Measurements from ENCODE around the gene ERC2. TPM values are rescaled to one million over a fixed set of nuclear protein-coding genes. Genes with fewer than 3 reads are reported as not detected.

Gene ERC2
- total and polyA plus RNA-seq, 2 of the 13 experiments (the other 11 are each of a cell fraction or from before 2014, with no cell fraction given) = 0.16 to 0.22 TPM

DNA sequence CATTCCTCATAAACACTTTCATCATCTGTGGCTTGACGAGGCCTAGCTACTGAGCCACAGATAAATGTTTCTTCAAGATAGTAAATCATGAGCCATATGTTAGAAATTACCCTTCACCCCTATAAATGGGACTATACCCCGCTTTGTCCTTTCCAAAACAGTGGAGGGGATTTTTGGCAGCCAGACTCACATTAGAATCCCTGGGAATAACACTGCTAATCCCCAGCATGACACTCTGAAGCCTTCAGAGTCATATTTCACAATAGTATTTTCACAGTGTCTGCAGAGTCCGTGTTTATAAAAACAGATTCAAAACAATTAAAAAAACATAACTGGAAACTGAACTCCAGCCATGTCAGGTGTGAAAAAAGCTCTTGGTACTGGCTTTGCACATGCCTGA, 271.6 kb downstream of the ERC2 start (continued):
- TF ChIP-seq SRSF1 (optimal IDR thresholded peaks at IDR 0.05; ENCODE audit: low read depth, low read length) = no peak
- TF ChIP-seq SOX6 (IDR thresholded peaks at IDR 0.05) = no peak
- TF ChIP-seq SOX6 (CRISPR knock-in tag; IDR thresholded peaks at IDR 0.05) = no peak

DNA sequence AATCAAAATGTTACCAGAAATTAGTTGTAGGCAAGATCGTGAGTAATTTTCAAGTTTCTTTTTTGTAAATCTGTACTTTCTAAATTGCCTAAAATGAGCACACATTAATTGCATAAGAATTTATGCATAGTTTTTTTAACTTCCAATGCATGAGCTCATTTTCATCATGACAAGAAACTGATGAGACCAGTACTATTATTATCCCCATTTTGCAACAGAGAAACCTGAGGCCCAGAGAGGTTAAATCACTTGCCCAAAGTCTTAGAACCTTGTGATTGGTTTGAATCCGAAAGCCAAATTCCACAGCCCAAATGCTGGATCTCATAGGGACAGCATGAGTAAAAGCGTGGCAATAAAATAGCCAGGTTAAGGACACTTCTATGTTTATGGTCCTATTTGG, 274.7 kb downstream of the ERC2 start:
- Histone ChIP-seq H3K27ac (ENCODE audit: extremely low read length, insufficient read depth, low read length) (no peak overlapping the region), H4K20me1 (ENCODE audit: insufficient read depth, low read length) (no peaks in the 10 kb centered on the region), H2AFZ (ENCODE audit: low read length) (no peak overlapping the region), H3K79me2 (ENCODE audit: insufficient read depth, low read length) (no peaks in the 10 kb centered on the region), H3K9ac (ENCODE audit: insufficient read depth, low read depth, low read length) (no peak overlapping the region), H3K4me3 (replicated peaks in 1 of 3; ENCODE audit: insufficient read depth in 1 of 3, low read depth in 2 of 3, low read length in 3 of 3) (no peak overlapping the region), H3K27me3 (ENCODE audit: control insufficient read depth in 1 of 2, insufficient read depth in 2 of 2, low read length in 2 of 2) (no peaks in the 10 kb centered on the region), H3K9me3 (ENCODE audit: low read length) (no peaks in the 10 kb centered on the region), H3K36me3 (replicated peaks in 1 of 2; ENCODE audit: control insufficient read depth in 1 of 2, insufficient read depth in 2 of 2, low read length in 2 of 2) (no peaks in the 10 kb centered on the region), H3K4me1 (ENCODE audit: insufficient read depth, low read length) (no peaks in the 10 kb centered on the region), H3K4me2 (ENCODE audit: low read depth, low read length) (no peak overlapping the region)
- WGBS (ENCODE audit: low lambda C conversion rate) = 20% methylated on average over 3 of the region's 3 CpGs
- no TSS peak for BruUV-seq (replicated peaks)
- ChIA-PET POLR2A (no interaction called here), CTCF (ENCODE audit: low intra/inter-chr PET ratio, low total read pairs) (no interaction called here)
- no peak for ATAC-seq
- intact Hi-C loops (cut with micrococcal nuclease; ENCODE audit: unreplicated experiment) = no loop called here
- in situ Hi-C loops (cut with HindIII; ENCODE audit: extremely low pct_ligation_motif_present, low pct_unique_long_range_greater_than_20kb) = no loop called here
- no peak for FAIRE-seq
- no peak for DNase-seq (ENCODE audit: low spot score)
- TF ChIP-seq ZFP36 (IDR thresholded peaks at IDR 0.05; ENCODE audit: borderline replicate concordance, low read depth, low read length, partially characterized antibody) (no peak), FIP1L1 (IDR thresholded peaks at IDR 0.05; ENCODE audit: borderline replicate concordance, insufficient read depth, low read depth, low read length) (no peak)
- TF ChIP-seq, protein P1, sequence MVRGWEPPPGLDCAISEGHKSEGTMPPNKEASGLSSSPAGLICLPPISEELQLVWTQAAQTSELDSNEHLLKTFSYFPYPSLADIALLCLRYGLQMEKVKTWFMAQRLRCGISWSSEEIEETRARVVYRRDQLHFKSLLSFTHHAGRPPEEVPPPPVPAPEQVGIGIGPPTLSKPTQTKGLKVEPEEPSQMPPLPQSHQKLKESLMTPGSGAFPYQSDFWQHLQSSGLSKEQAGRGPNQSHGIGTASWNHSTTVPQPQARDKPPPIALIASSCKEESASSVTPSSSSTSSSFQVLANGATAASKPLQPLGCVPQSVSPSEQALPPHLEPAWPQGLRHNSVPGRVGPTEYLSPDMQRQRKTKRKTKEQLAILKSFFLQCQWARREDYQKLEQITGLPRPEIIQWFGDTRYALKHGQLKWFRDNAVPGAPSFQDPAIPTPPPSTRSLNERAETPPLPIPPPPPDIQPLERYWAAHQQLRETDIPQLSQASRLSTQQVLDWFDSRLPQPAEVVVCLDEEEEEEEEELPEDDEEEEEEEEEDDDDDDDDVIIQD (CRISPR knock-in tag; IDR thresholded peaks at IDR 0.05; ENCODE audit: low read depth) = no peak

DNA sequence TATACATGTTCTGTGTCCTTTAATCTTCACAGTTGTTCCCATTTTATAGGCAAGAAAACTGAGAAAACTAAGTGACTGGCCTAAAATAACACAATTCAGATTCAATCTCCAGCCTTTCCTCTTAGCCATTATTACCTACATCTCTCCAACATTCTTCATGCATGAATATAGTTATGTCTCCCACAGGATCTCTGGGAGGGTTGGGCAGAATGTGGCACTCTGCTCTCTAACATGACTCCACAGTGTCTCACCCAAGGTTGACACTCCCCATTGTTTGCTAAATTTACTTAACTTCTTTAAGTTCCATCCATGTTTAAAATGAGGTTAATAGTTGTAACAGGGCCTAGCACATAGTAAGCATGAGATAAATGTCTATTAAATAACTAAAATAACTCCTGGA, 276.3 kb downstream of the ERC2 start:
- Histone ChIP-seq H3K4me1 (ENCODE audit: insufficient read depth, low read length) (no peaks in the 10 kb centered on the region), H3K4me2 (ENCODE audit: low read depth, low read length) (no peak overlapping the region), H3K9me3 (ENCODE audit: low read length) (no peaks in the 10 kb centered on the region), H3K79me2 (ENCODE audit: insufficient read depth, low read length) (no peaks in the 10 kb centered on the region), H4K20me1 (ENCODE audit: insufficient read depth, low read length) (no peaks in the 10 kb centered on the region), H3K4me3 (replicated peaks in 1 of 3; ENCODE audit: insufficient read depth in 1 of 3, low read depth in 2 of 3, low read length in 3 of 3) (no peak overlapping the region), H3K9ac (ENCODE audit: insufficient read depth, low read depth, low read length) (no peak overlapping the region), H3K36me3 (replicated peaks in 1 of 2; ENCODE audit: control insufficient read depth in 1 of 2, insufficient read depth in 2 of 2, low read length in 2 of 2) (no peaks in the 10 kb centered on the region), H3K27me3 (ENCODE audit: control insufficient read depth in 1 of 2, insufficient read depth in 2 of 2, low read length in 2 of 2) (no peaks in the 10 kb centered on the region), H3K27ac (ENCODE audit: extremely low read length, insufficient read depth, low read length) (no peak overlapping the region), H2AFZ (ENCODE audit: low read length) (no peak overlapping the region)
- ChIA-PET CTCF (ENCODE audit: low intra/inter-chr PET ratio, low total read pairs) (no interaction called here), POLR2A (no interaction called here)
- ATAC-seq = no peak
- DNase-seq (ENCODE audit: low spot score) = no peak
- in situ Hi-C loops (cut with HindIII; ENCODE audit: extremely low pct_ligation_motif_present, low pct_unique_long_range_greater_than_20kb) = no loop called here
- intact Hi-C loops (cut with micrococcal nuclease; ENCODE audit: unreplicated experiment) = no loop called here
- BruUV-seq (replicated peaks) = no TSS peak
- no peak for FAIRE-seq
- TF ChIP-seq ZNF746 (CRISPR knock-in tag; IDR thresholded peaks at IDR 0.05) = no peak
- TF ChIP-seq POGZ (CRISPR knock-in tag; IDR thresholded peaks at IDR 0.05) = no peak
- TF ChIP-seq MXI1 (IDR thresholded peaks at IDR 0.05; ENCODE audit: borderline replicate concordance, low read depth, low read length) = no peak
- TF ChIP-seq CENPX (CRISPR knock-in tag; IDR thresholded peaks at IDR 0.05) = no peak
- TF ChIP-seq NFE2 (CRISPR knock-in tag; IDR thresholded peaks at IDR 0.05) = no peak
